ENCODE data around the gene PSMD13.

The PSMD13 gene

DNA sequence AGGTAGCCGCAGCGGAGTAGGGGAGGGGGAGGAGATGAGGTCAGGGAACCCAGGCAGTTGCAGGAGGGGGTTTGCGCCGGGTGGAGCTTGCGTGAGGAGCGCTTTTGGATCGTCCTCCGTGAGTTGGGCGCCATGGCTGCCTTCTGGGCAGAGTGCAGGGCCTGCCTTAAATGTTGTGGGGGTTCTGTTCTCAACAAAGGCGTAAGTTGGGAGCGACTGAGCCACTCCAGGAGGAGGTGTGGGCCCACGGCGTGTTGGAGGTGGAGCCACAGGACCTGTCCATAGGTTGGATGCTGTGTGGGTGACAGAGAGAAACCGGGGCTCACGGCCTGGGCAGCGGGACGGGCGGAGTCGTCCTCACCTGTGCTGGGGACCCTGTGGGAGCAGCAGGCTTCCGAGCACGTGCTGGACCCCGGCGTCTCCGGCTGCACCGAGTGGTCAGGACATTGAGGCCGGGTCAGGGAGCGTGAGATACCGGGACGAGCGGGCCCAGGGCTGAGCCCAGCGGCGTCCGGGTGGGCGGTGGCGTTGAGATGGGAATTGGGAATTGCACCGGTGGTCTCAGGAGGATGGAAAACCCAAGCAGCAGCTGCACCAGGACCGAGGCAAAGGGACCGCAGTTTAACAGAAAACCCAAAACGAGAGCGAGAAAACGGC lies 51.2 kb downstream of the PSMD13 start:
- no peak for DNase-seq (ENCODE audit: low read depth in 2 of 2)

DNA sequence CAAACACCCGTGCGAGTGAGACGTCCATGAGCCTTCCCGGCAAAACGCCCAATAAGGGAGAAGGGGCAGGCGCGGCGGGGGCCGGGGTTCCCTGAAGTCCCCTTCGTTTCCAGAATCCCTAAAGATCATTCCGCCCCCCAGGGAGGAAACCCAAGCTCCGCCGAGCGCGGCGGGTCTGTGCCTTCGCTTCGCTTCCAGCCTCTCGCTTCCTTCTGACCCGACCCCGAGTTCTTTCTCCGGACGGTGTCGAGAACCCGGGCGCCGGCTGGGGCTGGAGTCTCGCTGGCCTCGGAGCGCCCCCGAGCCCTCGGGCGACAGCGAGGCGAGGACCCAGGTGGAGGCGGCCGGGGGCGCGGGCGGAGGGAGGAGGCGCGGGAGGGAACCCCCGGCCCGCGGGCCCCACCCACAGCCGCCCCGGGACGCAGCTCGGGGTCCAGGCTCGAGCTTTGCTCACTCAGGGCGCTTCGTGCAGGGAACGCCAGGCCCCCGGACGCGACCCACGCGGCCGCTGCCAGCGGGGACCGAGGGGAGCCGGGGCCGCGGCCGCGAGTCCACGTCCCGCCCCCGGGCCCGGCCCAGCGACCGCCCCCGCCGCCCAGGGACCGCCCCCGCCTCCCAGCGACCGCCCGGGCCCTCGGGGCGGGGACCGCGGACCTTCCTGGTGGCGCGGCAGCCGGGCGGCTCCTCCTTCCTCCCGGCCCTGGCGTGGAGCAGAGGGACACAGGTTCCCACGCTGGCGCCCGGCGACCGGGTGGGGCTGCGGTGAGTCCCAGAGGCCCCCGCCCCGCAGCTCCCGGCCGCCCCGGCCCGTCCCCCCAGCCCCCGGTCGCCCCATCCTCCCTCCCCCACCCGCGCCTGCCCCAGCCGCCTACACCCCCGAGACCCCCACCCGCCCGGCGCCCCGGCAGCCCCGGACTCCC lies 52.0 kb downstream of the PSMD13 start, which contains the start of gene PGGHG:
PGGHG (plus strand) TSS at position 649 of the 920 bp plus-strand sequence. CDS start 691 bp downstream, outside the sequence.
- no peak for DNase-seq (ENCODE audit: low read depth in 2 of 2)

DNA sequence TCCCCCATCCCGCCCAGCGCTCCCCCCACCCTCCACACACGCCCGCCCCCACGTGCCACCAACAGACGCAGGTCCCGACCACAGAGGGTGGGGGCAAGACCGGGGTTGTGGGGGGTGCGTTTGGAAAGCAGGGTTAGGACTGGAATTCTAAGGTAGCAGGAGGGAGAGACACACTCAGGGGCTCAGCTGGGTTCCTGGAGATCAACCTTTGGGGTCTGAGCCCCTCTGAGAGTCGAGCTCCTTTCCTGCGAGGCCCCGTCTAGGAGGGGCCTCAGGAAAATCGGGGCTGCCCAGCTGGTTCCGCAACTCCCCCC lies 52.6 kb downstream of the PSMD13 start:
- DNase-seq (ENCODE audit: low read depth in 2 of 2) = no peak

DNA sequence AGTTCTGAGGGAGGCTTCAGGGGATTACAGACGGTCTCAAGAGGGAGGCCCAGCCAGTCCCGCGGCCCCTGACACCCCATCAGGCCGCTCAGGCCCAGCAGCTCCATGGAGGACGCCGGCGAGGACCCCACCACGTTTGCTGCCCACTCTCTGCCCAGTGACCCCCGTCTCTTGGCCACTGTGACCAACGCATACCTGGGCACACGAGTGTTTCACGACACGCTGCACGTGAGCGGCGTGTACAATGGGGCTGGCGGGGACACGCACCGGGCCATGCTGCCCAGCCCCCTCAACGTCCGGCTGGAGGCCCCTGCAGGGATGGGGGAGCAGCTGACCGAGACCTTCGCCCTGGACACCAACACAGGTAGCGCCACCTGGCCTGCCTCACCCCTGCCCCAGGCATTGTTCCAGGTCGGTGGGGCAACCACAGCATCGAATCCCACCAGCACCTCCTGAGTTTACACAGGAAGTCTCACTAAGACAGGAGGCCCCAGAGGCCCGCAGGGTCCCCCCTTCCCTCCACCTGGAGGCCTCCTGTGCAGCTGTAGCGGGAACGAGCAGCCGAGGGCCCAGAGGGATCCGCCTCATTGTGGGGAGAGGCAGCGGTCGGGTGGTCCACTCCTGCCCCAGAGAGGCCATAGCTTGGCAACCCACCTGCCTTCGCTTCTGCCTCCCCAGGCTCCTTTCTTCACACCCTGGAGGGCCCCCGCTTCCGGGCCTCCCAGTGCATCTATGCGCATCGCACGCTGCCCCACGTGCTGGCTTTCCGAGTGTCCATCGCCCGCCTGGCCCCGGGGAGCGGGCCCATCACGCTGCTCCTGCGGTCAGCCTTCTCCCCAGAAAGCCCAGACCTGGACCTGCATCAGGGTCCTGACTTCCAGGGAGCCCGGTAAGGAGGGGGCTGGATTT lies 53.2 kb downstream of the PSMD13 start:
- no peak for DNase-seq (ENCODE audit: low read depth in 2 of 2)

- no peak for DNase-seq (ENCODE audit: low read depth in 2 of 2)
Observed at GRCh38 chr11:290621-291231, 54.0 kb downstream of the PSMD13 start.

GRCh38 chr11:291281-292210 lies 54.8 kb downstream of the PSMD13 start:
- DNase-seq (ENCODE audit: low read depth in 2 of 2) = no peak

DNA sequence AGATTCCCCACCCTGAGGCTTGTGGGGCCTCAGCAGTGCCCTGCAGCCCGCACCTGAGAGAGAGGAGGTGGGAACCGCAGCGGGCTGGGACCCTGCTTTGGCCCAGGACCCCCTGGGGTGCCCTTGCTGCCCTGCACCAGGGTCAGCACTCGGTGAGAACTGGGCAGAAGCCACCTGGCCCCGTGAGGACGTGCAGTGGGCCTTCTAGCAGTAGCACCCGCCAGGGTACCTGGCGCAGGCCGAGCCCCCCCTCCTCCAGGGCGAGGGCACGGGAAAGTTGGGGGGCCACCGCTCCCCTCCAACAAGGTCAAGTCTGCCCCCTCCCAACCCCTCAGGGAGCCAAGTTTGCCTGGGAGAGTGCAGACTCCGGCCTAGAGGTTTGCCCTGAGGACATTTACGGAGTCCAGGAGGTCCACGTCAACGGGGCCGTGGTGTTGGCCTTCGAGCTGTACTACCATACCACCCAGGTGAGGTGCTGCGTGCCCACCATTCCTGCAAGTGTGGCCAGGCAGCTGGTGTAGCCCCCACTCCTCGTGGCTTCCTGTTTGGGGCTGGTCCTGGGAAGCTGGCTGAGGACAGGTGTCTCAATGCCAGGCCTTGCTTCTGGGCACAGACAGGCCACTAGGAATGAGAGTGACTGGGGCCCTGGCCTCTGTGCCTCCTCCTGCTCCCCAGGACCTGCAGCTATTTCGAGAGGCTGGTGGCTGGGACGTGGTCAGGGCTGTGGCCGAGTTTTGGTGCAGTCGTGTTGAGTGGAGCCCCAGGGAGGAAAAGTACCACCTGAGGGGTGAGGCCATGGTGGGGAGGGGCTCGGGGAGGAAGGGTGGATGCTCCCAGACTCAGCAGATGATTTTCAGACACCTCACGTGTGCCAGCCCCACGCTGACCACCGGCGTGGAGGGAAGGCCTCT lies 55.7 kb downstream of the PSMD13 start:
- no peak for DNase-seq (ENCODE audit: low read depth in 2 of 2)

- DNase-seq (ENCODE audit: low read depth in 2 of 2) = no peak
Observed at GRCh38 chr11:293271-293851, 56.6 kb downstream of the PSMD13 start.

DNA sequence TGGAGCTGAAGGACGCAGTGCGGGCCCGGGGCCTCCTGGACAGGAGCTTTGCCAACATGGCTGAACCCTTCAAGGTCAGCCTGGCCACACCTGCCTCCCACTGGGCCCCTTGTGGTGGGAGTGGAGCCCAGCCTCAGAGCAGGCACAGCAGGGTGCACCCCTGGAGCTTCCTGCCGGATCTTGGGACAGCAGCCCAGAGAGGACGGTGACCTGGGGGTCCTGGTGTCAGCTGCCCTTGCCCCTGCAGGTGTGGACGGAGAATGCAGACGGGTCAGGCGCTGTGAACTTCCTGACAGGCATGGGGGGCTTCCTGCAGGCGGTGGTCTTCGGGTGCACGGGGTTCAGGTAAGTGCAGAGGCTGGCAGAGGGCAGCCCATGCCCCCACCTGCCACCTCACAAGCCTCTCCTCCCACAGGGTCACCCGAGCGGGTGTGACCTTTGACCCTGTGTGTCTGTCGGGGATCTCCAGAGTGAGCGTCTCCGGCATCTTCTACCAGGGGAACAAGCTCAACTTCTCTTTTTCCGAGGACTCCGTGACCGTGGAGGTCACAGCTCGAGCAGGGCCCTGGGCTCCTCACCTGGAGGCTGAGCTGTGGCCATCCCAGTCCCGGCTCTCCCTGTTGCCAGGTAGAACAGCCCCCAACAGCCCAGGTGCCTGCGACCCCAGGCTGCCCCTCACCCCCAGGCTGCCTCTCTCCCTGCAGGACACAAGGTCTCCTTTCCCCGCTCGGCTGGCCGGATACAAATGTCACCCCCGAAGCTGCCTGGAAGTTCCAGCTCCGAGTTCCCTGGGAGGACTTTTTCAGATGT lies 57.3 kb downstream of the PSMD13 start:
- no peak for DNase-seq (ENCODE audit: low read depth in 2 of 2)

DNA sequence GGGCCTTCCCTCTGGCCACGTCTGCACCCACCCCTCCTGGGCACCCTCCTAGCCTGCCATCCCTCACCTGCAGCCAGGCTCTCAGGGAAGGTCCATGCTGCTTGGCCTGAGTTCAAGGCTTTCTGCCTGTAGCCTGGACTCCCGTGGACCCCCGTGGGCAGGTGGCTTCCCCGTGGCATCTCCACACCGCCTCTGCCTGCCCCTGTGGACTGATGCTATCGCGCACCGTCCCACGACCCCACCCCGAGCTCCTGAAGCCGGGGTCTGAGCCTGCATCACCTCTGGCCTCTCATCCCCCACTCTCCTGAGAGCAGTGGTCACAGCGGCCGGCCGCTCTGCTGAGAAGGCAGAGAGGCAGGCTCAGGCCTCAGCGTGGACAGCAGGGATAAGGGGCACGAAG lies 58.0 kb downstream of the PSMD13 start:
- DNase-seq (ENCODE audit: low read depth in 2 of 2) = no peak

- DNase-seq (ENCODE audit: low read depth in 2 of 2) = no peak
Observed at GRCh38 chr11:295351-296170, 58.8 kb downstream of the PSMD13 start.

GRCh38 chr11:296171-297050 lies 59.6 kb downstream of the PSMD13 start:
- DNase-seq (ENCODE audit: low read depth in 2 of 2) = no peak

DNA sequence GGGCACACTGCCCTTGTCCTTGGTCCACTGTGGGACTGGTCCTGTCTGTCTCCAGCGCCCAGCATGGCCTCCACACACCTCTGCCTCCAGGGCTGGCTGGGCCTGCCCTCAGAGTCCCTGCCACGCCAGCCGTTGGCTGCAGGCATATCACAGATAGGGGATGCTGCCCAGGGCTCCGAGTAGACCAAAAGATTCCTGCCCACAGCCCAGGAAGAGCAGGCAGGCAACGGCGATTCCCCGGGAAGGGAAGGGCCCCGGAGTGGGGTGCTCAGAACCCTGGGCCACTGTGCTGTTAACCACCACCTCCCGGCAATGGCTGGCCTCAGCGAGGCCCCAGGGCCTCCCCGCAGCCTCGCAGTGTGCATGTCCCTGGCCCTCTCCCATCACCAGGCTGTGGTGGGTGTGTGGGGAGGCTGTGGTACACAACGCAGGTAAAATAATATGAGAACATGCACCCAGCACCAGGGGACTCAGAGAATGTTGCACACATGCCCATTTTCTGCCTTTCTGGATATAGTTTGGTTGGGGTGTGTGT lies 60.3 kb downstream of the PSMD13 start:
- no peak for DNase-seq (ENCODE audit: low read depth in 2 of 2)

DNA sequence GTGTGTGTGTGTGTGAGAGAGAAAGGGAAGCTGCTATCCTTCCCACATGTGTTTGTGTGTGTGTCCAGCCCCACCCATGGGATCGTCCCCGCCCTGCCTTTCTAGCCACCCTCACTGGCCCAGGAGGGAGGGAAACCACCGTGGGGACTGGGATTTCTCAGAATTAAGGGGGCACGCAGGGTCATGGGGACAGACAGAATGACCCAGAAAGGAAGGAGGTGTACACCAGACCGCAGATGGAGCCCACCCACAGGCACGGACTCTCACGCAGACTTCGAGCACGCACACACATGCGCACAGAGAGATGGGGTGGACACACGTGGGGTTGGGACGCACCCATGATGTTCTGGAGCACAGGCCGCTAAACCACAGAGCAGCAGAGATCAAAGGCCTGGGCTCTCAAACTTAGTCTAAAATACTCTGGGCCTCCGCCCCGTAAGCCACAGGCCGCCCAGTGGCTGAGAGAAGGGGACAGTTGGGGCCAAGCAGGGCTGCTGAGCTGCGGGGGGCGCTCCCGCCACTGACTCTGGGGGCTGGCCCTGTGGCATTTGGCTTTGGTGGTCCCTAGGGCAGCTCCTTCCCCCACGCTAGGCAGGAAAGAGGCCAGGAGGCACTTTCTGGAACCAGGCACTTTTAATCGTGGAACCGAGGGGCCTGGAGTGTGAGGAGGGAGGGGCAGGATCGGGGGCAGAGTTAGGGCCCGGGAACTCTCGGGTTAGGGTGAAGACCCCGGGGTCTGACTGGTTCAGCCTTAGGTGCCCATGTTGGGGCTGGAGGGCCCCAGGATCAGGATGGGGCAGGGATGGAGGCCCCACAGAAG lies 61.0 kb downstream of the PSMD13 start:
- DNase-seq (ENCODE audit: low read depth in 2 of 2) = no peak

- DNase-seq (ENCODE audit: low read depth in 2 of 2) = no peak
Observed at GRCh38 chr11:298406-299065, 61.8 kb downstream of the PSMD13 start.

All from stimulated activated CD4-positive, alpha-beta T cell treated with anti-CD3 and anti-CD28 coated beads, Interleukin-1b, Interleukin-23, amount 100 ng/mL, for 4 hours (primary cell).